GM12878 (cell line): Measurements from ENCODE around the gene CATSPERD. TPM values are rescaled to one million over a fixed set of nuclear protein-coding genes. Genes with fewer than 3 reads are reported as not detected.

Experiments
- ATAC-seq: fragments of 200-7000 bp; cut with Tn5 transposase; 3 replicates; pipeline ENCODE4 v1.9.1; 2020; ENCODE audit warnings: mild to moderate bottlenecking, moderate library complexity
- BruUV-seq: library from RNA; stranded (reverse); fragments of 400-500 nt; replicated peaks from 2 replicates; lab custom pipeline; 2021; lab: Mats Ljungman, UMichigan
- CTCF ChIA-PET: fragments of 300-600 bp; sonication (Branson Sonifier 250); formaldehyde crosslinking; extraction: SDS; loops from one replicate; lab custom pipeline; 2021; ENCODE audit warnings: inconsistent platforms; lab: Yijun Ruan, JAX
- POLR2A ChIA-PET: fragments of 350-600 bp; formaldehyde crosslinking; extraction: SDS; loops from one replicate; lab custom pipeline; 2021; ENCODE audit warnings: inconsistent platforms; lab: Charles Lee
- RAD21 ChIA-PET: fragments of 300-600 bp; sonication (Branson Sonifier 250); formaldehyde crosslinking; loops from one replicate; lab custom pipeline; 2023; ENCODE audit warnings: antibody characterized with exemption; ENCODE audit not compliant: unreplicated experiment; lab: Charles Lee
- SMC1A ChIA-PET: fragments of 300-600 bp; sonication (Branson Sonifier 250); formaldehyde crosslinking; loops from one replicate; lab custom pipeline; 2023; ENCODE audit not compliant: unreplicated experiment, uncharacterized antibody; lab: Charles Lee
- DNase-seq: peaks from one replicate; pipeline ENCODE4 v3.0.0-alpha.2; 2011; ENCODE audit warnings: low read depth, low spot score
- FAIRE-seq: peaks from 3 replicates; lab custom pipeline; 2011; peaks lifted over from hg19 to GRCh38; lab: Jason Lieb, UNC
- H2AFZ ChIP-seq: 2 replicates; pipeline ENCODE4 v1.6.0; 2011; ENCODE audit warnings: low read depth, low read length, control low read depth; ENCODE audit not compliant: control insufficient read depth
- H3K27ac ChIP-seq: 2 replicates; pipeline ENCODE4 v1.5.1; 2011; ENCODE audit warnings: control low read depth; ENCODE audit not compliant: control insufficient read depth, insufficient read depth
- H3K27me3 ChIP-seq, 2 experiments: replicated peaks in 1 of 2; 2 replicates each; pipeline versions ENCODE4 v1.6.0 to v1.6.1; 2011; ENCODE audit warnings: low read length in 1 of 2; ENCODE audit not compliant: control insufficient read depth in 2 of 2, insufficient read depth in 2 of 2
- H3K36me3 ChIP-seq, 2 experiments: 2 replicates each; pipeline ENCODE4 v1.5.1; 2011; ENCODE audit warnings: low read length in 1 of 2; ENCODE audit not compliant: control insufficient read depth in 2 of 2, insufficient read depth in 2 of 2
- H3K4me1 ChIP-seq: 2 replicates; pipeline ENCODE4 v1.6.1; 2011; ENCODE audit warnings: mild to moderate bottlenecking, low read length, moderate library complexity, mixed read lengths; ENCODE audit not compliant: control insufficient read depth, insufficient read depth
- H3K4me2 ChIP-seq: 2 replicates; pipeline ENCODE4 v1.6.0; 2011; ENCODE audit warnings: control low read depth; ENCODE audit not compliant: control insufficient read depth, insufficient read depth
- H3K4me3 ChIP-seq: fragments of 200-600 bp; sonication (generic); 2 replicates; pipeline ENCODE4 v1.5.1; 2016
- H3K79me2 ChIP-seq: 2 replicates; pipeline ENCODE4 v1.6.0; 2011; ENCODE audit warnings: low read length; ENCODE audit not compliant: control insufficient read depth, insufficient read depth
- H3K9ac ChIP-seq: 2 replicates; pipeline ENCODE4 v1.8.0; 2011; ENCODE audit warnings: low read length, control low read depth, mixed read lengths; ENCODE audit not compliant: control insufficient read depth, insufficient read depth
- H3K9me3 ChIP-seq: replicated peaks from 3 replicates; pipeline ENCODE4 v1.5.1; 2011; ENCODE audit warnings: mild to moderate bottlenecking, low read length; ENCODE audit not compliant: control insufficient read depth, insufficient read depth
- H4K20me1 ChIP-seq: 2 replicates; pipeline ENCODE4 v1.6.0; 2011; ENCODE audit not compliant: control insufficient read depth, insufficient read depth
- ASH2L ChIP-seq: fragments of 300-600, 200-600 bp; sonication (generic); IDR thresholded peaks from 2 replicates; pipeline ENCODE4 v1.6.1; 2017; ENCODE audit warnings: low read depth, mild to moderate bottlenecking, borderline replicate concordance
- CEBPZ ChIP-seq: fragments of 150-350 bp; IDR thresholded peaks from 2 replicates; pipeline ENCODE4 v1.6.1; 2016; ENCODE audit warnings: low read depth, low read length
- EZH2 ChIP-seq: IDR thresholded peaks from 2 replicates; pipeline ENCODE4 v1.6.1; 2012; ENCODE audit warnings: low read depth, mild to moderate bottlenecking, control low read depth, inconsistent platforms, low read length, borderline replicate concordance; ENCODE audit not compliant: control insufficient read depth
- GABPA ChIP-seq: IDR thresholded peaks from 2 replicates; pipeline ENCODE4 v1.6.1; 2014; ENCODE audit warnings: antibody characterized with exemption, low read depth, mild to moderate bottlenecking, inconsistent platforms
- IRF5 ChIP-seq: fragments of 450-650 bp; IDR thresholded peaks from 2 replicates; pipeline ENCODE4 v1.6.1; 2017; ENCODE audit warnings: borderline replicate concordance
- MLLT1 ChIP-seq: fragments of 450-650 bp; IDR thresholded peaks from 2 replicates; pipeline ENCODE4 v1.6.1; 2016; ENCODE audit warnings: mild to moderate bottlenecking
- NBN ChIP-seq: fragments of 450-650 bp; IDR thresholded peaks from 2 replicates; pipeline ENCODE4 v1.6.1; 2016
- PBX3 ChIP-seq: IDR thresholded peaks from 2 replicates; pipeline ENCODE4 v1.6.1; 2011; ENCODE audit warnings: mild to moderate bottlenecking, low read depth, low read length, moderate library complexity; ENCODE audit not compliant: insufficient replicate concordance
- ZBTB40 ChIP-seq: fragments of 450-650 bp; IDR thresholded peaks from 2 replicates; pipeline ENCODE4 v1.6.1; 2016; ENCODE audit warnings: mild to moderate bottlenecking, moderate library complexity, borderline replicate concordance
- WGBS: methylation state at CpG from one replicate; pipeline ENCODE4 v1.1.6; 2016; ENCODE audit warnings: low lambda C conversion rate; ENCODE audit not compliant: insufficient replicate concordance, insufficient coverage; ENCODE audit errors: missing lambda C conversion rate; 5-methylcytosine and 5-hydroxymethylcytosine counted together
- in situ Hi-C: fragments of 300-500 bp; cut with MboI; formaldehyde crosslinking; loops from 9 replicates; pipeline ENCODE4 v1.14.3; 2018; ENCODE audit warnings: mixed read lengths
- intact Hi-C: fragments of 100-400 bp; cut with micrococcal nuclease; formaldehyde crosslinking; loops from one replicate; pipeline ENCODE4 v1.14.2; 2022; ENCODE audit not compliant: unreplicated experiment
- polyA plus RNA-seq, 11 experiments: library from polyadenylated mRNA; depleted of rRNA in 4 of 11; unstranded in 6 of 11; stranded (reverse) in 5 of 11; fragments of >200 nt; fragmentation: Nextera tagmentation in 4 of 11; fragmentation: Illumina TruSeq in 1 of 11; extraction: Ambion mirVana in 4 of 11; extraction: Trizol in 1 of 11; gene quantifications; 1 replicate in 1 of 11; 2 replicates in 10 of 11; pipeline versions ENCODE4 v1.2.1 to v1.2.3, GENCODE V29; 2011 to 2016; ENCODE audit warnings: inconsistent platforms in 2 of 11, missing spikeins in 2 of 11, low read depth in 1 of 11
- total RNA-seq, 4 experiments: library from RNA; depleted of rRNA in 3 of 4; stranded (reverse); fragments of >200 nt in 3 of 4; fragmentation: Illumina TruSeq in 1 of 4; extraction: Trizol in 1 of 4; gene quantifications; 2 replicates each; pipeline versions ENCODE4 v1.2.1 to v1.2.3, GENCODE V29; 2013 to 2021

Gene CATSPERD
- total and polyA plus RNA-seq, 10 of the 15 experiments (the other 5 are each of a cell fraction or from before 2014, with no cell fraction given), result 0.02 to 0.38 (median 0.11) TPM; not detected in 5

GRCh38 chr19:5801796-5802619 lies 81.6 kb downstream of the CATSPERD start:
- 46% methylated on average over 29 of the region's 33 CpGs for WGBS
- SMC1A ChIA-PET, result no interaction called here
- in situ Hi-C loops (no loop called here), intact Hi-C loops (loop anchor here (10.0 kb wide), 1 partner anchor 223 kb away; no protein-coding TSS in a partner anchor)
- Histone ChIP-seq H3K4me3 (no peak overlapping the region), H3K9ac (no peak overlapping the region), H3K9me3 (no peaks in the 10 kb centered on the region), H3K79me2 (no peaks in the 10 kb centered on the region), H2AFZ (no peak overlapping the region), H3K4me1 (peaks cover 7% of the 10 kb centered on the region), H3K27ac (no peak overlapping the region), H4K20me1 (no peaks in the 10 kb centered on the region), H3K4me2 (no peak overlapping the region), H3K36me3 (no peaks in the 10 kb centered on the region), H3K27me3 (no peaks in the 10 kb centered on the region; a peak in 2 of 4 replicates)
- POLR2A ChIA-PET, result interaction anchor here (0.6 to 0.7 kb wide), 2 partner anchors 83 to 223 kb away, joined by 3 to 4 read pairs; no protein-coding TSS in a partner anchor
- BruUV-seq, result no TSS peak
- no peak for DNase-seq
- CTCF ChIA-PET, result interaction anchor here (0.8 kb wide), 1 partner anchor 102 kb away, joined by 3 read pairs; the partner anchor contains the start of gene NDUFA11
- no peak for FAIRE-seq
- RAD21 ChIA-PET, result no interaction called here
- ATAC-seq, result no peak
- TF ChIP-seq GABPA, result no peak
- TF ChIP-seq ZBTB40, result no peak
- TF ChIP-seq CEBPZ, result no peak
- no peak for TF ChIP-seq EZH2
- no peak for TF ChIP-seq IRF5
- TF ChIP-seq ASH2L, result no peak
- no peak for TF ChIP-seq PBX3
- TF ChIP-seq NBN, result no peak
- TF ChIP-seq MLLT1, result no peak
